ENCODE data around the gene MCCC1.
"Not testable (repeated sequence)": the region's sequence is repeated elsewhere in the genome, so short reads cannot be mapped to it uniquely, and the experiment has no call there.

The MCCC1 gene

GRCh38 chr3:182999767-183000166, 99.5 kb downstream of the MCCC1 start:
- Histone ChIP-seq H3K27me3 (ENCODE audit: control insufficient read depth, insufficient read depth, low read length, poor library complexity, severe bottlenecking) (no peaks in the 10 kb centered on the region), H3K36me3 (ENCODE audit: control insufficient read depth, insufficient read depth, low read length) (no peaks in the 10 kb centered on the region), H3K4me3 (ENCODE audit: insufficient read depth, low read depth, low read length) (no peak overlapping the region), H3K9me3 (ENCODE audit: control insufficient read depth, low read length) (no peaks in the 10 kb centered on the region), H3K27ac (ENCODE audit: insufficient read depth, low read depth, low read length, poor library complexity, severe bottlenecking) (no peak overlapping the region), H3K4me1 (ENCODE audit: control insufficient read depth, insufficient read depth, low read length) (no peaks in the 10 kb centered on the region)
- 91 to 95% methylated on average over 1 of the region's 1 CpG for WGBS, 2 experiments

- WGBS, 2 experiments, result 85 to 92% methylated on average over 3 to 4 of the region's 4 CpGs
- not testable (repeated sequence) for H3K4me1 ChIP-seq (ENCODE audit: control insufficient read depth, insufficient read depth, low read length); H3K27me3 ChIP-seq (ENCODE audit: control insufficient read depth, insufficient read depth, low read length, poor library complexity, severe bottlenecking); H3K36me3 ChIP-seq (ENCODE audit: control insufficient read depth, insufficient read depth, low read length); H3K9me3 ChIP-seq (ENCODE audit: control insufficient read depth, low read length); H3K27ac ChIP-seq (ENCODE audit: insufficient read depth, low read depth, low read length, poor library complexity, severe bottlenecking); H3K4me3 ChIP-seq (ENCODE audit: insufficient read depth, low read depth, low read length)
These were observed 105.7 kb downstream of the MCCC1 start for GRCh38 chr3:182993486-182994201.

- H3K9me3 ChIP-seq (ENCODE audit: control insufficient read depth, low read length), result no peaks in the 10 kb centered on the region
- H3K27me3 ChIP-seq (ENCODE audit: control insufficient read depth, insufficient read depth, low read length, poor library complexity, severe bottlenecking), result no peaks in the 10 kb centered on the region
- no peak overlapping the region for H3K27ac ChIP-seq (ENCODE audit: insufficient read depth, low read depth, low read length, poor library complexity, severe bottlenecking)
- H3K4me3 ChIP-seq (ENCODE audit: insufficient read depth, low read depth, low read length), result no peak overlapping the region
- WGBS, 2 experiments, result 90 to 95% methylated on average over 2 to 3 of the region's 3 CpGs
- no peaks in the 10 kb centered on the region for H3K36me3 ChIP-seq (ENCODE audit: control insufficient read depth, insufficient read depth, low read length)
- no peaks in the 10 kb centered on the region for H3K4me1 ChIP-seq (ENCODE audit: control insufficient read depth, insufficient read depth, low read length)
These were observed 109.7 kb downstream of the MCCC1 start for GRCh38 chr3:182989566-182989965.

GRCh38 chr3:182986021-182986420, 113.3 kb downstream of the MCCC1 start:
- no peak overlapping the region for H3K27ac ChIP-seq (ENCODE audit: insufficient read depth, low read depth, low read length, poor library complexity, severe bottlenecking)
- no peak overlapping the region for H3K4me3 ChIP-seq (ENCODE audit: insufficient read depth, low read depth, low read length)
- WGBS, 2 experiments, result 94 to 95% methylated on average over 6 of the region's 6 CpGs

GRCh38 chr3:182983876-182984275, 115.4 kb downstream of the MCCC1 start:
- Histone ChIP-seq H3K4me1 (ENCODE audit: control insufficient read depth, insufficient read depth, low read length) (peaks cover 4% of the 10 kb centered on the region), H3K4me3 (ENCODE audit: insufficient read depth, low read depth, low read length) (no peak overlapping the region), H3K27ac (ENCODE audit: insufficient read depth, low read depth, low read length, poor library complexity, severe bottlenecking) (no peak overlapping the region), H3K36me3 (ENCODE audit: control insufficient read depth, insufficient read depth, low read length) (no peaks in the 10 kb centered on the region), H3K9me3 (ENCODE audit: control insufficient read depth, low read length) (no peaks in the 10 kb centered on the region), H3K27me3 (ENCODE audit: control insufficient read depth, insufficient read depth, low read length, poor library complexity, severe bottlenecking) (no peaks in the 10 kb centered on the region)

More at GRCh38 chr3:182986021-182986420, 113.3 kb downstream of the MCCC1 start:
- Histone ChIP-seq H3K4me1 (ENCODE audit: control insufficient read depth, insufficient read depth, low read length) (no peaks in the 10 kb centered on the region), H3K27me3 (ENCODE audit: control insufficient read depth, insufficient read depth, low read length, poor library complexity, severe bottlenecking) (no peaks in the 10 kb centered on the region), H3K36me3 (ENCODE audit: control insufficient read depth, insufficient read depth, low read length) (no peaks in the 10 kb centered on the region), H3K9me3 (ENCODE audit: control insufficient read depth, low read length) (no peaks in the 10 kb centered on the region)

GRCh38 chr3:182981038-182981380, 118.3 kb downstream of the MCCC1 start:
- WGBS, 2 experiments, result 79 to 81% methylated on average over 10 of the region's 10 CpGs
- Histone ChIP-seq H3K27ac (ENCODE audit: insufficient read depth, low read depth, low read length, poor library complexity, severe bottlenecking) (no peak overlapping the region), H3K27me3 (ENCODE audit: control insufficient read depth, insufficient read depth, low read length, poor library complexity, severe bottlenecking) (no peaks in the 10 kb centered on the region), H3K9me3 (ENCODE audit: control insufficient read depth, low read length) (no peaks in the 10 kb centered on the region), H3K36me3 (ENCODE audit: control insufficient read depth, insufficient read depth, low read length) (no peaks in the 10 kb centered on the region), H3K4me1 (ENCODE audit: control insufficient read depth, insufficient read depth, low read length) (peaks cover 12% of the 10 kb centered on the region), H3K4me3 (ENCODE audit: insufficient read depth, low read depth, low read length) (peak overlapping the region; percentile 73)

- H3K9me3 ChIP-seq (ENCODE audit: control insufficient read depth, low read length), result no peaks in the 10 kb centered on the region
- no peak within 1 kb of the TSS for H3K27ac ChIP-seq (ENCODE audit: insufficient read depth, low read depth, low read length, poor library complexity, severe bottlenecking)
- H3K4me3 ChIP-seq (ENCODE audit: insufficient read depth, low read depth, low read length), result peak within 1 kb of the TSS; percentile 73
- WGBS, 2 experiments, result 1% methylated on average over 105 to 106 of the region's 106 CpGs
- H3K27me3 ChIP-seq (ENCODE audit: control insufficient read depth, insufficient read depth, low read length, poor library complexity, severe bottlenecking), result no peaks in the 10 kb centered on the region
- H3K4me1 ChIP-seq (ENCODE audit: control insufficient read depth, insufficient read depth, low read length), result peaks cover 12% of the 10 kb centered on the region
- no peaks in the 10 kb centered on the region for H3K36me3 ChIP-seq (ENCODE audit: control insufficient read depth, insufficient read depth, low read length)
These were observed 118.9 kb downstream of the MCCC1 start, which contains the start of gene DCUN1D1 for GRCh38 chr3:182980204-182981037. Gene DCUN1D1 (minus strand): TSS chr3:182980538. CDS start chr3:182980489, 49 bp downstream.

- Histone ChIP-seq H3K4me3 (ENCODE audit: insufficient read depth, low read depth, low read length) (peak overlapping the region; percentile 73), H3K27ac (ENCODE audit: insufficient read depth, low read depth, low read length, poor library complexity, severe bottlenecking) (no peak overlapping the region), H3K4me1 (ENCODE audit: control insufficient read depth, insufficient read depth, low read length) (peaks cover 12% of the 10 kb centered on the region), H3K9me3 (ENCODE audit: control insufficient read depth, low read length) (no peaks in the 10 kb centered on the region), H3K27me3 (ENCODE audit: control insufficient read depth, insufficient read depth, low read length, poor library complexity, severe bottlenecking) (no peaks in the 10 kb centered on the region), H3K36me3 (ENCODE audit: control insufficient read depth, insufficient read depth, low read length) (no peaks in the 10 kb centered on the region)
- 1% methylated on average over 26 to 27 of the region's 29 CpGs for WGBS, 2 experiments
These were observed 119.6 kb downstream of the MCCC1 start for GRCh38 chr3:182979674-182980191.

GRCh38 chr3:182979103-182979673, 120.1 kb downstream of the MCCC1 start:
- Histone ChIP-seq H3K9me3 (ENCODE audit: control insufficient read depth, low read length) (no peaks in the 10 kb centered on the region), H3K4me3 (ENCODE audit: insufficient read depth, low read depth, low read length) (peak overlapping the region; percentile 73), H3K27ac (ENCODE audit: insufficient read depth, low read depth, low read length, poor library complexity, severe bottlenecking) (no peak overlapping the region), H3K36me3 (ENCODE audit: control insufficient read depth, insufficient read depth, low read length) (no peaks in the 10 kb centered on the region), H3K27me3 (ENCODE audit: control insufficient read depth, insufficient read depth, low read length, poor library complexity, severe bottlenecking) (no peaks in the 10 kb centered on the region), H3K4me1 (ENCODE audit: control insufficient read depth, insufficient read depth, low read length) (peaks cover 12% of the 10 kb centered on the region)
- WGBS, 2 experiments, result 1 to 4% methylated on average over 10 of the region's 10 CpGs

- Histone ChIP-seq H3K27me3 (ENCODE audit: control insufficient read depth, insufficient read depth, low read length, poor library complexity, severe bottlenecking) (no peaks in the 10 kb centered on the region), H3K27ac (ENCODE audit: insufficient read depth, low read depth, low read length, poor library complexity, severe bottlenecking) (no peak overlapping the region), H3K4me3 (ENCODE audit: insufficient read depth, low read depth, low read length) (peak overlapping the region; percentile 73), H3K4me1 (ENCODE audit: control insufficient read depth, insufficient read depth, low read length) (peaks cover 12% of the 10 kb centered on the region), H3K9me3 (ENCODE audit: control insufficient read depth, low read length) (no peaks in the 10 kb centered on the region), H3K36me3 (ENCODE audit: control insufficient read depth, insufficient read depth, low read length) (no peaks in the 10 kb centered on the region)
- 52% methylated on average over 5 of the region's 5 CpGs for WGBS, 2 experiments
These were observed 120.9 kb downstream of the MCCC1 start for GRCh38 chr3:182978387-182978786.
